ENCODE results near the gene LRRC75B.
"Not testable (repeated sequence)": the region's sequence is repeated elsewhere in the genome, so short reads cannot be mapped to it uniquely, and the experiment has no call there.

The LRRC75B gene

GRCh38 chr22:24592851-24593558 is at the start of gene LRRC75B:
LRRC75B (minus strand) TSS chr22:24593073; CDS start chr22:24593039, 34 bp downstream.
- TF ChIP-seq CTCF (IDR thresholded peaks at IDR 0.05; ENCODE audit: low read depth, low read length): no peak
- DNase-seq (ENCODE audit: extremely low read depth, low read depth): peak; percentile 64

- DNase-seq (ENCODE audit: extremely low read depth, low read depth): not testable (repeated sequence)
These were observed 49.4 kb upstream of the LRRC75B start for GRCh38 chr22:24642307-24642706.

GRCh38 chr22:24636513-24636912 is 43.6 kb upstream of the LRRC75B start:
- DNase-seq (ENCODE audit: extremely low read depth, low read depth): not testable (repeated sequence)

GRCh38 chr22:24634776-24635389 is 42.0 kb upstream of the LRRC75B start:
- not testable (repeated sequence) for DNase-seq (ENCODE audit: extremely low read depth, low read depth)

GRCh38 chr22:24633231-24634023 is 40.6 kb upstream of the LRRC75B start:
- DNase-seq (ENCODE audit: extremely low read depth, low read depth): not testable (repeated sequence)

GRCh38 chr22:24632642-24633041 is 39.8 kb upstream of the LRRC75B start:
- DNase-seq (ENCODE audit: extremely low read depth, low read depth): not testable (repeated sequence)

- not testable (repeated sequence) for DNase-seq (ENCODE audit: extremely low read depth, low read depth)
These were observed 38.7 kb upstream of the LRRC75B start for GRCh38 chr22:24631430-24632122.

GRCh38 chr22:24630812-24631427 is 38.0 kb upstream of the LRRC75B start:
- not testable (repeated sequence) for DNase-seq (ENCODE audit: extremely low read depth, low read depth)

GRCh38 chr22:24629069-24629468 is 36.2 kb upstream of the LRRC75B start:
- DNase-seq (ENCODE audit: extremely low read depth, low read depth): not testable (repeated sequence)
- peak; percentile 29 for TF ChIP-seq CTCF (IDR thresholded peaks at IDR 0.05; ENCODE audit: low read depth, low read length)

GRCh38 chr22:24627911-24628310 is 35.0 kb upstream of the LRRC75B start:
- DNase-seq (ENCODE audit: extremely low read depth, low read depth): not testable (repeated sequence)

GRCh38 chr22:24622596-24622995 is 29.7 kb upstream of the LRRC75B start:
- DNase-seq (ENCODE audit: extremely low read depth, low read depth): not testable (repeated sequence)

GRCh38 chr22:24621244-24621643 is 28.4 kb upstream of the LRRC75B start:
- DNase-seq (ENCODE audit: extremely low read depth, low read depth): not testable (repeated sequence)

- DNase-seq (ENCODE audit: extremely low read depth, low read depth): not testable (repeated sequence)
These were observed 21.9 kb upstream of the LRRC75B start for GRCh38 chr22:24614794-24615193.

- DNase-seq (ENCODE audit: extremely low read depth, low read depth): not testable (repeated sequence)
These were observed 17.0 kb upstream of the LRRC75B start for GRCh38 chr22:24609888-24610287.

GRCh38 chr22:24608327-24608726 is 15.5 kb upstream of the LRRC75B start:
- not testable (repeated sequence) for DNase-seq (ENCODE audit: extremely low read depth, low read depth)

- not testable (repeated sequence) for DNase-seq (ENCODE audit: extremely low read depth, low read depth)
These were observed 14.6 kb upstream of the LRRC75B start for GRCh38 chr22:24607429-24607983.

GRCh38 chr22:24606340-24606739 is 13.5 kb upstream of the LRRC75B start:
- not testable (repeated sequence) for DNase-seq (ENCODE audit: extremely low read depth, low read depth)
